GM11168 (cell line): ENCODE data around the gene BCCIP.

Source experiments
- in situ Hi-C: fragments of 300-500 bp; cut with MboI; formaldehyde crosslinking; loops from one replicate; pipeline ENCODE4 v1.12.0; 2022; ENCODE audit warnings: low sequenced_read_pairs; ENCODE audit not compliant: unreplicated experiment

The BCCIP gene

GRCh38 chr10:125840955-125841354 is 17.6 kb downstream of the BCCIP start:
- in situ Hi-C loops: no loop called here

- in situ Hi-C loops: no loop called here
Observed at GRCh38 chr10:125843603-125844329, 20.4 kb downstream of the BCCIP start.

- in situ Hi-C loops: no loop called here
Observed at GRCh38 chr10:125844751-125845221, 21.4 kb downstream of the BCCIP start.

- in situ Hi-C loops: no loop called here
Observed at GRCh38 chr10:125845617-125846016, 22.3 kb downstream of the BCCIP start.

GRCh38 chr10:125846894-125847293 is 23.5 kb downstream of the BCCIP start:
- in situ Hi-C loops: no loop called here

GRCh38 chr10:125848371-125848770 is 25.0 kb downstream of the BCCIP start:
- in situ Hi-C loops: no loop called here

- in situ Hi-C loops: no loop called here
Observed at GRCh38 chr10:125848857-125849256, 25.5 kb downstream of the BCCIP start.

GRCh38 chr10:125849448-125849847 is 26.1 kb downstream of the BCCIP start:
- in situ Hi-C loops: no loop called here

GRCh38 chr10:125850766-125851731 is 27.7 kb downstream of the BCCIP start:
- in situ Hi-C loops: no loop called here

GRCh38 chr10:125852487-125852886 is 29.1 kb downstream of the BCCIP start:
- in situ Hi-C loops: no loop called here

- in situ Hi-C loops: no loop called here
Observed at GRCh38 chr10:125857185-125857760, 33.9 kb downstream of the BCCIP start.

GRCh38 chr10:125859128-125859817 is 35.9 kb downstream of the BCCIP start:
- in situ Hi-C loops: no loop called here

- in situ Hi-C loops: no loop called here
Observed at GRCh38 chr10:125865120-125865519, 41.8 kb downstream of the BCCIP start.

GRCh38 chr10:125866421-125867029 is 43.2 kb downstream of the BCCIP start:
- in situ Hi-C loops: no loop called here

GRCh38 chr10:125868372-125868975 is 45.1 kb downstream of the BCCIP start:
- in situ Hi-C loops: no loop called here

- in situ Hi-C loops: no loop called here
Observed at GRCh38 chr10:125871338-125871737, 48.0 kb downstream of the BCCIP start.

- in situ Hi-C loops: no loop called here
Observed at GRCh38 chr10:125878957-125879835, 55.9 kb downstream of the BCCIP start.

- in situ Hi-C loops: no loop called here
Observed at GRCh38 chr10:125880719-125881118, 57.4 kb downstream of the BCCIP start.
